ENCODE results near the gene RPS27.

DNA sequence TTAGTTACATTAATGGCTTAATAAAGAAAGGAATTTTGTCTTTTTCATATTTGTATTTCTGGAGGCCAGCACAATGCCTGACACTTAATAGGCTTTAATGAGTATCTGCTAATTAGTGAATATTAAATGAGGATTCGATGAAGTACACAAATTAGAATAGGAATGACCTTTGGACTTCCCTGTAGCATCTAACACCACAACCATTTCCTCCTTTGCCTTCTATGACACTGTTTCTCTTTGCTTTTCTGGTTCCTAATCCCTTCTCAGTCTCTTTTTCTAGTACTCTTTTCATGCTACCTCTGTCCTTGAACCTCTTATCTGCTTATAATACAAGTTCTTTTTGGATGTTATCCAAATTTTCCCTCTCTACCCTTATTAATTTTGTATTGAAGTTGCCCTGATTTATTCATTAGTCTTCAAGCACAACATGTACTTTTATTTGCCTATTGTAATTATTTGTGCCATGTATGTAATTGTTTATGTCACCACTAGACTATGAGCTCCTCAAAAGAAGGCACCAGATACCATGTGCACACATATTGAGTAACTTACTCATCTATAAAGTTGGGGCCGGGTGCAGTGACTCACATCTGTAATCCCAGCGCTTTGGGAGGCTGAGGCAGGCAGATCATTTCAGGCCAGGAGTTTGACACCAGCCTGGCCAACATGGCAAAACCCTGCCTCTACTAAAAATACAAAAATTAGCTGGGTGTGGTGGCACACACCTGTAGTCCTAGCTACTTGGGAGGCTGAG is 23.8 kb downstream of the RPS27 start:
- TF ChIP-seq EZH2 (IDR thresholded peaks at IDR 0.05; ENCODE audit: borderline replicate concordance, low read depth, low read length, poor library complexity, severe bottlenecking) = no peak
- TF ChIP-seq, protein P1, sequence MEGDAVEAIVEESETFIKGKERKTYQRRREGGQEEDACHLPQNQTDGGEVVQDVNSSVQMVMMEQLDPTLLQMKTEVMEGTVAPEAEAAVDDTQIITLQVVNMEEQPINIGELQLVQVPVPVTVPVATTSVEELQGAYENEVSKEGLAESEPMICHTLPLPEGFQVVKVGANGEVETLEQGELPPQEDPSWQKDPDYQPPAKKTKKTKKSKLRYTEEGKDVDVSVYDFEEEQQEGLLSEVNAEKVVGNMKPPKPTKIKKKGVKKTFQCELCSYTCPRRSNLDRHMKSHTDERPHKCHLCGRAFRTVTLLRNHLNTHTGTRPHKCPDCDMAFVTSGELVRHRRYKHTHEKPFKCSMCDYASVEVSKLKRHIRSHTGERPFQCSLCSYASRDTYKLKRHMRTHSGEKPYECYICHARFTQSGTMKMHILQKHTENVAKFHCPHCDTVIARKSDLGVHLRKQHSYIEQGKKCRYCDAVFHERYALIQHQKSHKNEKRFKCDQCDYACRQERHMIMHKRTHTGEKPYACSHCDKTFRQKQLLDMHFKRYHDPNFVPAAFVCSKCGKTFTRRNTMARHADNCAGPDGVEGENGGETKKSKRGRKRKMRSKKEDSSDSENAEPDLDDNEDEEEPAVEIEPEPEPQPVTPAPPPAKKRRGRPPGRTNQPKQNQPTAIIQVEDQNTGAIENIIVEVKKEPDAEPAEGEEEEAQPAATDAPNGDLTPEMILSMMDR (conservative IDR thresholded peaks at IDR 0.05; ENCODE audit: low read depth, low read length) = no peak

Measured in A673 (cell line).